Stimulated activated naive CD4-positive, alpha-beta T cell treated with Interleukin-2 at 50 U/mL for 16 hours (primary cell): ENCODE data around the gene KRT72.

Experiments
- DNase-seq: peaks from one replicate; lab custom pipeline; 2025; lab: John Stamatoyannopoulos, UW

KRT72 gene

GRCh38 chr12:52578469-52578868 lies 22.8 kb downstream of the KRT72 start:
- no peak for DNase-seq

DNA sequence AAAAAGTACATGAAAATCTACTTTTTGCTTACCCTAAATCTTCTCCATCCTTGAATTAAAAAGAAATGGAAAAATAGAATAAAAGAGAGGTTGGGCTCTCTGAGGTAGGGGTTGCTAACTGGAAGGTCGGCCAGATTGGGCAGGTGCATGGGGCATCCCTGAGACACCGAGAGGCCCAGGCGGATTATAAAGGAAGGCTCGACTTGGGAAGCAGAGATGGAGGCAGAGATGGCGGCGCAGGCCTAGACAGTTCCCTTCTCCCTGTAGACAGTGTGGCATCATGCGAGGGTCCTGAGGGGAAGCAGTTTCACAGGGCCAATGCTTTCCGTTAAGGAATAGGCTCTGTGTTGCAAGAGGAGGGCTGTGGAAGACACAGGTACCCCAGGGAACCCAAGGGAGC lies 23.9 kb downstream of the KRT72 start:
- no peak for DNase-seq

DNA sequence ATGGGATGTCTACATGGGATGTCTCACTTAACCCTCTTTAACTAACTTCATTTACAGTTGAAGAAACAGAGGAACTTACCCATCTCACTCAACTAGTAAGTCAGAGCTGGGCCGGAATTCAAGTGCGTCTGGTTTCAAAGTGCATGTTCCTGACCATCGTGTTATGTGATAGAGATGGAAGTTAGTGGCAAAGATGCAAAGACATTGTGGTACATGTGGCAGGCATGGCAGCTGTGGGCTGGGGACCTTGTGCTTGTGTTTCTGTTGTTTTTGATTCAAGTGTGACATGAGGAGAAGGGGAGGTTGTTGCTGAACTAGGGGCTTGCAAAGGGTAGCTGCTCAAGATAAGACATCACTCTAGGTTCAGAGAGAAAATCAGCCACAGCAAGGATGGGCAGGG lies 25.3 kb downstream of the KRT72 start:
- no peak for DNase-seq

- DNase-seq, result no peak
These were observed 26.0 kb downstream of the KRT72 start for GRCh38 chr12:52575256-52575655.

DNA sequence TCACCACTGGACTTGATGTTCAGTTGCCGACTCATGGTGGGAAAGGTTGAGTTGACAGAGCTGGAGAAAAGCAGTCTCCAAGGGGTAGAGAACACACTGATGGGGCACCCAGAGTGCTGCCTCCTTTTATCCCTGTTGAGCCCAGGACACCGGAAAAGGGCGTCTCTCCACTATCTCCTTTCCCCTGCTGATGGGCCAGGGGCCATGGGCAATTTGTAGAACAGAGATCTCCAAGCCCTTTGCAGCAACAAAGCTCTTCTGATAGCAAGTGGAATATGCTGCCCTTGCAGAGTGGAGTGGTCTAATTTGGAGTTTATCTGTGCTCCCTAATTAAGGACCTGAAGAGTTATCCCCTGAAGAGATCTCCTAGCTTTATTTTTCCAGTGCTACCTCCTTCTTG lies 27.5 kb downstream of the KRT72 start, which contains the start of gene KRT74:
TSS of gene KRT74 (minus strand) at position 101 of the 400 bp plus-strand sequence. CDS start at position 35, 66 bp downstream.
- DNase-seq, result no peak

DNA sequence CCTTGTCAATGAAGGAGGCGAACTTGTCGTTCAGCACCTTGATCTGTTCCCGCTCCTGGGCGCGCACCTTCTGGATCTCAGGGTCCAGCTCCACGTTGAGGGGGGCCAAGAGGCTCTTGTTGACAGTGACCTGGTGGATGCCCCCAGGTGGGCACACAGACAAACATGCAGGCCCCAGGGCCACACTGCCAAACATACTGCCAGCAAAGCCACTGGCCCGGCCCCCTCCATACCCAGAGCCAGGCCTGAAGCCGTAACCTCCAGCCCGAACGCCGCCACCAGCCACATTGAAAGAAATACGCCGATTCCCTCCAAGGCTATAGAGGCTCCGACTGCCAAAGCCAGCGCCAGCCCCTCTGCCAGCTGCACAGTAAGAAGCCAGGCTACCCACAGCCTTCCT lies 28.0 kb downstream of the KRT72 start:
- DNase-seq, result no peak

GRCh38 chr12:52570511-52570910 lies 30.8 kb downstream of the KRT72 start:
- no peak for DNase-seq

DNA sequence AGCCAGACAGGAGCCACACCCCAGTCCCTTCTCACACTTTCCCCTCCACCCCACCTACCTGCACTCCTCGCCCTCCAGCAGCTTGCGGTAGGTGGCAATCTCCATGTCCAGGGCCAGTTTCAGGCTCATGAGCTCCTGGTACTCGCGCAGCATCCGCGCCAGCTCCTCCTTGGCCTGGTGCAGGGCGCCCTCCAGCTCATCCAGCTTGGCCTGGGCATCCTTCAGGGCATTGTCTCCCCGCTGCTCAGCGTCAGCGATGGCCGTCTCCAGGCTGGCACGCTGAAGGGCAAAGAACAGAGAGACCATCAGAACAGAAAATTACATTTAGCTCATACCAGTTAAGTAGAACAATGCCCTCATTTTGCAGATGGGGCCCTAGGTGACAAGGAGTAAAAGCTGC lies 33.2 kb downstream of the KRT72 start:
- no peak for DNase-seq

DNA sequence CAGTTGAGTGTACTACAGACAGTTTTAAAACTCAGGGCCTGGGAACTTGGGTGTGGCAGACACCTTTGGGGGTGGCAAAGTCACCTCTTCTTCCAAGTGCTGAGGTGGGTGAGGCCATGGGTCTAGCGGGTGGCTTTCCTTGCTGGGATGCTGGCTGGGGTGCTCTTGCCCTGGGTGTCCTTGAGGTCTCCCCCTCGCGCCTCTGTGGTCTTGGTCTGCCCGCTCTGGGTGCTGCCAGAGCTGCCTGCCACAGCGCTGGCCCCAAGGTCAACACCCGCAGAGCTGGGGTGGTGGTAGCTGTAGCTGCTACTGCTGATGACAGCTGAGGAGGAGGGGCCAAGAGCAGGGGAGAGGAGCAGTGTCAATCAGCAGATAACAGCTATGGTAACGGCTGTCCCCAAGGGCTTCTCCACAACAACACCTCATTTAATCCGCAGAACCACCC lies 34.4 kb downstream of the KRT72 start:
- no peak for DNase-seq

- DNase-seq, result no peak
These were observed 36.7 kb downstream of the KRT72 start for GRCh38 chr12:52564582-52564981.

- no peak for DNase-seq
These were observed 39.3 kb downstream of the KRT72 start for GRCh38 chr12:52561880-52562449.

DNA sequence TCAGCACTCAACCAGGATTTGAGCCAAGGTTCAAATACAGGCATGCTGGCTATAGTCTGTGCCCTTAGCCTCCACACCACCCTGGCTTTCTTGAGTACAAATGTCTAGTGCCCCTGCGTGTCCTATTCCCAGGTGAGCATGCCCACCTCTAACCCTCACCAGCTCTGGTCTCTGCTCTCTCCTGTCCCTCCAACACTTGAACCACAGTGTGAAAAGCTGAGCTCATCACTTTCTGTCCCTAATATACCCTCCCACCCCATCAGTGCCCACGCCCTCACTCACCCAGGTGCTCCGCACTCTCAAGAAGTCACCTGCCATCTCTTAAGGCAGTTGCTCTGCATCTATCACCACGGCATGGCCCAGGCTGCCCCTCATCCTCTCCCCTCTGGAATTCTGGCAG lies 41.3 kb downstream of the KRT72 start:
- DNase-seq, result no peak

DNA sequence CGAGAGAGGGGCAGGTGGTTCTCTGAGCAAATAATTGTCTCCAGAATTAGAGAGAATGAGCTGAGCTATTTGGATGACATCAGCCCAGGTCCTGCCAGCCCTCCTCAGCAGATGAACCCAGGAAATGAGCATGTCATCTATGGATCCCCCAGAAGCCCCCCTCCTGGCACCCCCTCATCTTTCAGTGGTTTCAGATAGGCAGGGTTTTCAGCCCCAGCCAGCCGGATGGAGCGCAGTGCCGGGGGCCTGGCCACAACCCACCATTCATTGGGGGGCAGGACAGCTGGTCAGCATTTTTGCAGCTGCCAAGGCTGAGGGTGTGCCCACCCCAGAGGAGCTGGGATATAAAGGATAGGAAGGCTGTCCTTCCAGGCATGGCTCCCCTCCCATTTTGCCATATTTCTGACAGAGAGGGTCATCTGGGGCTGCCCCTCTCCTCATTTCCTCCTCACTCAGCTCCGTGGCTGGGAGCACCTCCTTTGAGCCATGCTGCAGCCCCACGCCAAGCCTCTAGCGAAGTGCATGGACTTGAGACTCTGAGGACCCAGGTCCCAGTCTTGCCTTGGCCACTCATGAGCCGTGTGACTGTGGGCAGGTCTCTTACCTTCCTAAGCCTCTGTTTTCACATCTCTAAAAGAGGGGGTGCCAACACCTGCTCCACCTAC lies 42.4 kb downstream of the KRT72 start:
- DNase-seq, result no peak

DNA sequence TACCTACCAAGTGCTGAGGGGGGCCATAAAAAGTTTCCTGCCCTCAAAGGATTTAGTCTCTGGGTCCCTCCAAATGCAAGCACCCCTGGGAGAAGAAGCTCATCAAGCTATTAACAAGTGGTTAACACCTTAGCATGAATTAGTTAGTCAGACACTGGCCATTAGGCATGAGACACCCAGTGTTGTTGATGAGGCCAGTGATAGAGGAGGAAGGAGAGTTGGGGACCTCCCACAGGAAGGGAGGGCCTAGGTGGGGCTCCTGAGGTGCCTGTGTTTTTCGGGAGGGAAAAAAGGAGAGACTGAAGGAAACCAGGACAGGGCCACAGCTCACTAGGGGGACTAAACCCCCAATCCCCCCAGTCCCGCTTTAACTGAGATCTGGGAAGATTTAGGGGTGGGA lies 43.8 kb downstream of the KRT72 start:
- no peak for DNase-seq

- DNase-seq, result no peak
These were observed 45.7 kb downstream of the KRT72 start for GRCh38 chr12:52555577-52555976.

DNA sequence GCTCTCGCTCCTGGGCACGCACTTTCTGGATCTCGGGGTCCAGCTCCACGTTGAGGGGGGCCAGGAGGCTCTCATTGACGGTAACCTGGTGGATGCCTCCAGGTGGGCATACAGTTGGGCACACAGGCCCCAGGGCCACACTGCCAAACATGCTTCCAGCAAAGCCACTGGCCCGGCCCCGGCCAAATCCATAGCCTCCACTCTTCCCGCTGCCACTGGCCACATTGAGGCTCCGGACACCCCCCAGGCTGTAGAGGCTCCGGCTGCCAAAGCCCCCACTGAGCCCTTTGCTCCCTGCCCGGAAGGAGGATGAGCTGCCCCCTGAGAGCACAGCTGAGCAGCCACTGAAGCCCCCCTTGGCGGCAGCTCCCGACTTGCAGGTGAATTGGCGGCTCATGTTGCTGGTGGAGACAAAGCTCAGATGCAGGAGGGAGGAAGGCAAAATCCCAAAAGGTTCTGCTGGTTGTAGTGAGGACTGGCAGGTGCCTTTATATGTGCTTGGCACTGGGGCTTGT lies 48.5 kb downstream of the KRT72 start, which contains the start of gene KRT71:
TSS of gene KRT71 (minus strand) at position 465 of the 515 bp plus-strand sequence. CDS start at position 397, 68 bp downstream.
- DNase-seq, result no peak

DNA sequence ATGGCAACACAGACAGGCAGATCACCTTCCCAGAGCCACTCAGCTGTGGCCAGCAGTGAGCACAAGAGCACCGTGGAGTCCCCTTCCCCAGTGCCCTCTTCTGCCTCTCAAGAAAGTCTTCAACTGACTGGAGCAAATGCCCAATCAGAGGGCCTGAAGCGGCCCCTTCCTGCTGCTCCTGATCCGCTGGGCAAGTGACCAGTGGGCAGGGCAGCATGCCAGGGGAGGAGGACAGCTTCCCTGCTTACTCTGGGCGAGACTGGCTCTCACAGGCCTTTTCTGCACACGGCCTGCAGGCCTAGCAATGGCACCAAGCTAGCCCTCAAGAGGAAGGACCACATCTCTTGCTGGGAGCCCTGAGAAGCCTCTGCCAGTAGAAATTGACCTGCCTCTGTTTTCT lies 49.2 kb downstream of the KRT72 start:
- no peak for DNase-seq

- no peak for DNase-seq
These were observed 49.9 kb downstream of the KRT72 start for GRCh38 chr12:52551216-52551865.

DNA sequence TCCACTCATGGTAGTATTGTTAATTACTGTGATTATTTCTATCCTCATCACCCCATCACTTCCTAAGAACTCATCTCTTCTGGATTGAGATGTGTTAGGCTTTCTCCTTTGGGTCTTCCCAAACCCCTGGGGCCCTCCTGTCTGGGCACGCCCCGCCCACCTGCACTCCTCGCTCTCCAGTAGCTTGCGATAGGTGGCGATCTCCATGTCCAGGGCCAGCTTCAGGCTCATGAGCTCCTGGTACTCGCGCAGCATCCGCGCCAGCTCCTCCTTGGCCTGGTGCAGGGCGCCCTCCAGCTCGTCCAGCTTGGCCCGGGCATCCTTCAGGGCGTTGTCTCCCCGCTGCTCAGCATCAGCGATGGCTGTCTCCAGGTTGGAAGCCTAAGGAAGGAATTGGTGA lies 55.1 kb downstream of the KRT72 start:
- no peak for DNase-seq

GRCh38 chr12:52543985-52544883 lies 57.0 kb downstream of the KRT72 start:
- DNase-seq, result no peak

GRCh38 chr12:52542785-52543318 lies 58.4 kb downstream of the KRT72 start:
- DNase-seq, result no peak

GRCh38 chr12:52542157-52542556 lies 59.1 kb downstream of the KRT72 start:
- DNase-seq, result no peak
